CD4-positive, alpha-beta T cell treated with Interleukin-6 for 4 hours (primary cell): Measurements from ENCODE around the gene CARNS1.
"Not testable (repeated sequence)": the region's sequence is repeated elsewhere in the genome, so short reads cannot be mapped to it uniquely, and the experiment has no call there.

Experiments
- DNase-seq: peaks from one replicate; pipeline ENCODE4 v3.0.0-alpha.2; 2020; ENCODE audit warnings: mixed read lengths

The CARNS1 gene

GRCh38 chr11:67397536-67397935 is 17.9 kb upstream of the CARNS1 start:
- DNase-seq: no peak

GRCh38 chr11:67397986-67398660 is 17.4 kb upstream of the CARNS1 start:
- no peak for DNase-seq

DNA sequence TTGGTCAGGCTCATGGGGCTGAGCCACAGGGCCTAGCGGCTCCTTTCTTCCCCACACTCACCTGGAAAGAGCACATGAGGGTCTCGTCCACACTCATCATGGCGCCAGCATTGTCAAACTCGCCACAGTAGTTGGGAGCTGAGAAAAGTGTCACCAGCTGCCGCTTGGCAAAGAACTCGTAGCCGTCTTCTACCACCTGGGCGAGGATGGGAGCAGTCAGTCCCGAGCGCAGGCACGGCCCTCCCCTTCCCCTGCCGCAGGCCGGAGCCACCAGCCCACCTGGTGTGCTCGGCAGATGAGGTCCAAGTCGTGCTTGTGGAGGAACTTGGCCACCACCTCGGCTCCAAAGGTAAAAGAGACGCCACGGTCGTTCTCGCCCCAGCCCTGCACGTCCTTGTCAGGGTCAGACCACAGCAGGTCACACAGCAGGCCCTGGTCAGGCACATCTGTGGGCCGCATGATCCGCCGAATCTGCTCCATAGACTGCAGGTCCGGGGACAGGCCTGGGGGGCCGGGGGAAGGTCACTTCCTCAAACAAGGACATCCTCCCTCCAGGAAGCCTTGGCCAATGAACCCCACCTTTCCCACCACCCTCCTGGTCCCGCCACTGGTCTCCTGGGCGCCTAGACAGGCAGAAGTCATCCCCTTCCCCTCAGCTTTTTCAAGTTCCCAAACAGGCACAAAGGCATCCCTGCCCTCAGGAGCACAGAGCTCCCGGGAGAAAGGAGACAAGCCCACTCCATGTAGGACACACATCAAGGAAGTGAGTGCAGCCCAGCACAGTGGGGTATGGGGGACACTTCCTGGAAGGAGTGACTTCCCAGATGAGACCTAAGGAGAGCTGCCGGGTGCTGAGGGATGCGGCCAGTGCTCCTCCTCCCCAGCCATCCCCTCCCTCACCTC is 16.6 kb upstream of the CARNS1 start:
- DNase-seq: no peak

DNA sequence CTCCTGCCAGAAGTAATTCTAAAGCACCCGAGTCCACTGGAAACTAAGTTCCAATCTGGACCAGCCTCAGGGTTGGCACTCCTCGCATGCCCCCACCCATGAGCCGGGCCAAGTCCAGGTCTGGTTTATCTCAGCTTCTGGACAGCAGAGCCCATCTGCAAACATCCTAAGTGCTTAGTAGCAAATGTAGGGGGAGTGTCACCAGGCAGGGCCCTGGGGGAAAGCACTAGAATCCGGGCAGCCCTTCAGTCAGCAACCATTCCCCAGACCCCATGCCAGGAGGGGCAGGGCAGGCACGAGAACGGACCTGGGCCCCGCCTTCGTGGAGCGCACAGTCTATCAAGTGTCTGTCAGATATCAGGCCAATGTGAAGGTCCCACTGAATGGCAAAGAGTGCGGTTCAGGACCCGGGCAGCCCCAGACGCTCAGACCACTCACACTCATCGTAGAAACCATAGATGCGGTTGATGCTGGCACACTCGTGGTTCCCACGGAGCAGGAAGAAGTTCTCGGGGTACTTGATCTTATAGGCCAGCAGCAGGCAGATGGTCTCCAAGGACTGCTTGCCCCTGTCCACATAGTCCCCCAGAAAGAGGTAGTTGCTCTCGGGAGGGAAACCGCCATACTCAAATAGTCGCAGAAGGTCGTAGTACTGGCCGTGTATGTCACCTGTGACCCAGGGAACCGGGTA is 15.1 kb upstream of the CARNS1 start:
- no peak for DNase-seq

GRCh38 chr11:67400942-67401494 is 14.5 kb upstream of the CARNS1 start:
- no peak for DNase-seq

- DNase-seq: peak; percentile 91
Observed at GRCh38 chr11:67401495-67402191, 13.8 kb upstream of the CARNS1 start, which contains the start of gene PPP1CA. Gene PPP1CA, minus strand, starts transcription at chr11:67401858. Its CDS starts 76 bp downstream, at chr11:67401782.

DNA sequence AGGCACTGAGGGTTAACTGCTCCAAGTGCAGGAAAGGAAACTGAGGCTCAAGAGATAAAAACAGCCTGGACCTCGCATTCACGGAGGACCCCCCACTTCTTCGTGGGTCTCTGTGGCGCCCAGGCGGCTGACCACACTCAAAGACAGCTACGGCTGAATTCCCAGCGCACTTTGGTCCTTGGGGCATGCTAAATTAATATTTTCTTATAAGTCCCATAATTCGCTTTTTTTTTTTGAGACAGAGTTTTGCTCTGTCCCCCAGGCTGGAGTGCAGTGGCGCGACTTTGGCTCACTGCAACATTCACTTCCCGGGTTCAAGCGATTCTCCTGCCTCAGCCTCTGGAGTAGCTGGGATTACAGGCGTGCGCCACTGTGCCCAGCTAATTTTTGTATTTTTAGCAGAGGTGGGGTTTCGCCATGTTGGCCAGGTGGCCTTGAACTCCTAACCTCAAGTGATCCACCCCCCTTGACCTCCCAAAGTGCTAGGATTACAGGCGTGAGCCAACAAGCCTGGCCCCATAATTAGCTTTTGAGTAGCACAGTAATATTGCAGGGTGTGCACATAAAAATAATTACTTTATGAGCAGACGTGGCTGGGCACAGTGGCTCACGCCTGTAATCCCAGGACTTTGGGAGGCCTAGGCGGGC is 13.2 kb upstream of the CARNS1 start:
- not testable (repeated sequence) for DNase-seq

DNA sequence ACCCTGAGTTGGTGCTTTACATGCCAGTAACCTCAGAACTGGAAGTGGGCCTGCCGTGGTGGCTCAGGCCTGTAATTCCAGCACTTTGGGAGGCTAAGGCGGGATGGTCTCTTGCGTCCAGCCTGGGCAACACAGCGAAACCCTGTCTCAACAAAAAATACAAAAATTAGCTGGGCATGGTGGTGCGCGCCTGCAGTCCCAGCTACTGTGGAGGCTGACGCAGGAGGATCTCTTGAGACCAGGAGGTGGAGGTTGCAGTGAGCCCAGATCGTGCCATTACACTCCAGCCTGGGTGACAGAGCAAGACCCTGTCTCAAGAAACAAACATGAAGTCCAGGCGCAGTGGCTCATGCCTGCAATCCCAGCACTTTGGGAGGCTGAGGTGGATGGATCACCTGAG is 12.4 kb upstream of the CARNS1 start:
- not testable (repeated sequence) for DNase-seq

DNA sequence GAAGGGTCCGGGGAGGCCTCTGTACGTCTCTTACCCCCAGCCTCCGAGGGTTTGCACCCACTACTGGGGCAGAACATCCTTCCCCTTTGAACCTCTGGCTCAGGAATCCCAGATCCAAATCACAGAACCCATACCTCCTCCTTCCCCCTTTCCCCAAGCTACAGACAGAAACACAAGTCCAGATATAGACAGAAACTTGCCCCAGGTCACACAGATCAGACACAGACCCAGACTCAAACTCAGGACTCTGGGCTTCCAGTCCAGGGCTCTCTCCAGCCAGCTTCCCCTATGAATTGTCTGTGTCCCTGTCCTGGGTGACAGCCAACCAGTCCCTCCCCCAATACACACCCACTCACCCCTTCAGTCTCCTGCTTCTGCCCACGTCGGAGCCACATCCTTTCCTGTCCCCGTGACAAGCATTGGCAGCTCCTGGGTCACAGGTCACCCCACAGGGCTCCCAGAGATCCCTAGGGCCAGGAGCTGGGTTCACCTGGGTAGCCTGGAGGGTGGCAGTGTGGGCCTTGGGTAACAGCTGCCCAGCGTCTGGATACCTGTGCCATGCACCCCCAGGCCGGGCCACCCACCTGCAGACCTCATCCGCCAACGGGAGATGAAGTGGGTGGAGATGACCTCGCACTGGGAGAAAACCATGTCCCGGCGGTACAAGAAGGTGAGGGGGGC is 10.8 kb upstream of the CARNS1 start:
- peak; percentile 76 for DNase-seq

DNA sequence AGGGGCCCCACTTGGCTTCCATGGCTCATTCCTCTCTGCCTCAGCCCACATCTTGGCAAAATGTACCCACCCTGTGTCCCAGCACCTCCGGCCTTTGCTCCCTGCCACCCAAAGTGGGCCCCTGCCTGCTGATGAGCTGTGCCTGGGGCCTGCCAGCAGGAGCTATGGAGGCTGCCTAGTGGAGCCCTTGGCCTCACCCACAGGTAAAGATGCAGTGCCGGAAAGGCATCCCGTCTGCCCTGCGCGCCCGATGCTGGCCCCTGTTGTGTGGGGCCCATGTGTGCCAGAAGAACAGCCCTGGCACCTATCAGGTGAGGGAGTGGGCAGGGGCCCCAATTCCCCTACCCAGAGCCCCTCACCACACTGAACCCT is 10.3 kb upstream of the CARNS1 start:
- DNase-seq: peak; percentile 51

GRCh38 chr11:67405688-67406339 is 9.7 kb upstream of the CARNS1 start:
- no peak for DNase-seq

DNA sequence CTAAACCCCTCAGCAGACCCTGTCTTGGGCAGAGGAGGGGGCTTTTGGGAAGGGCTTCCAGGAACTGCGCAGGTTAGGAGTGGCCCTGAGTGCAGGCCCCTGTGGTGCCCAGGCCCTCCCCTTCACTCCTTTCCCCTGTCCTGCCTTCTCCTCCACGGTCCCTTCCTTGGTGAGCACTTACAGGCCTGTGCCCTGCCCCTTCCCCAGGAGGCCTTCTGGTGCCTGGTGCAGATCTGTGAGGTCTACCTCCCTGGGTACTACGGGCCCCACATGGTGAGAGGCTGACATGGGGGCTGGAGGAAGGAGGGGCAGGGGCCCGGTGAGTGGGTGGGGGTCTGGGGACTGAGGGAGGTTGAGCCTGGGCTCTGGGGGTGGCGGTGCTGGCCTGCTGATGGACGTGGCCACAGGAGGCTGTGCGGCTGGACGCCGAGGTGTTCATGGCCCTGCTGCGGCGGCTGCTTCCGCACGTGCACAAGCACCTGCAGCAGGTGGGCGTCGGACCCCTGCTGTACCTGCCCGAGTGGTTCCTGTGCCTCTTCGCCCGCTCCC is 9.0 kb upstream of the CARNS1 start:
- no peak for DNase-seq

DNA sequence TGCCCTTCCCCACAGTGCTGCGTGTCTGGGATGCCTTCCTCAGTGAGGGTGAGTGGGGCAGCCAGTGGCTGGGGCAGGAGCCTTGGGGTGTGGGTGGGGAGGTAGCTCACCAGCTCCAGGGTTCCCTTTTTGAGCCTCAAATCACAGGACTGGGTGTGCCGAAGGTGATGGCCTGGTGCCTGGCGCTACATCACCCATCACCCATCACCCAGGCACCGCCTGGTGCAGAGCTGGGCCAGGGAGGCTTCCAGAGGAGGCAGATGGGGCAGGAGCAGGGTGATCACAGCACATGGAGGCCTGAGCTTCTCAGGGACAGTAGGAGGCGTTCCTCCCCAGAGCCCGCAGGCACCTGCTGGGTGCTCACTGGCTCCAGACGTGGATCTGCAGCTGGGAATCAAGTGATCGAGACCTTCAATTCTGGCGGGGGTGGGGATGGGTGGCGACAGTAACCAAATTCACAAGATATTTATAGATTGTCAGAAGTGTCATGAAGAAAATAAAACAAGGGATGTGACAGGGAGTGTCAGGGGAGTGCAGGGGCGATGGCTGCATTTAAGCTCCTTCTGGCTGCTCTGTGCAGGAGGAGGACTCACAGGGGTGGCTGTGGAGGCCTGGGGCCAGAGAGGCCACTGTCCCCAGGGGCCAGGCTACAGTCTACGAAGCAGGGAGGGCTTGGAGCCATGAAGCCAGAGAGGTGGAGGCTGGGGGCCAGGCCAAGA is 8.3 kb upstream of the CARNS1 start:
- DNase-seq: peak; percentile 54

- DNase-seq: no peak
Observed at GRCh38 chr11:67407688-67408163, 7.8 kb upstream of the CARNS1 start.

DNA sequence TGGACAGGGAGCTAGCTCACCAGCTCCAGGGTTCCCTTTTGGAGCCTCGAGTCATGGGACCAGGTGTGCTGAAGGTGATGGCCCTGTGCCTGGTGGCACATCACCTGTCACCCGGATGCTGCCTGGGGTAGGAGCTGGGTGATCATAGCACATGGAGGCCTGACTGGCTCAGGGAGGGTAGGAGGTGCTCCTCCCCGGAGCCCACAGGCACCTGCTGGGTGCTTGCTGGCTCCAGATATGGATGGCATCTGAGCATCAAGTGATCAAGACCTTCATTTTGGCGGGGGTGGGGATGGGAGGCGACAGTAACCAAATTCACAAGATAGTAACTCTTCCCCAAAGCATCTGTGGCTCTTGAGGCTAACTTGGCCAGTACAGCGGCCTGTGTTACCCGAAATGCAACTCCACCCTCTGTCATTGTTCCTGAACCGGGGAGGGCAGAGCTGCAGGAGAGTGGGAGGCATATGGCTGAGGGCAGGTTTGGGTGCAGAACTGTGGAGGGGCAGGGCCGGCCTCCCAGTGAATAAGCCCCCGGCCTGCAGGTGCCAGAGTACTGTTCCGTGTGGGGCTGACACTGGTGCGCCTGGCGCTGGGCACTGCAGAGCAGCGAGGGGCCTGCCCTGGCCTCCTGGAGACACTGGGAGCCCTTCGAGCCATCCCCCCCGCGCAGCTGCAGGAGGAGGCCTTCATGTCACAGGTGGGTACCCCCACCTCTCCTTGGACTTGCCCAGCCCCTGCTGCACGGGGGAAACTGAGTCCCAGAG is 6.9 kb upstream of the CARNS1 start:
- peak; percentile 53 for DNase-seq

- peak; percentile 85 for DNase-seq
Observed at GRCh38 chr11:67409261-67409666, 6.2 kb upstream of the CARNS1 start.

- DNase-seq: no peak
Observed at GRCh38 chr11:67409781-67410368, 5.6 kb upstream of the CARNS1 start.

DNA sequence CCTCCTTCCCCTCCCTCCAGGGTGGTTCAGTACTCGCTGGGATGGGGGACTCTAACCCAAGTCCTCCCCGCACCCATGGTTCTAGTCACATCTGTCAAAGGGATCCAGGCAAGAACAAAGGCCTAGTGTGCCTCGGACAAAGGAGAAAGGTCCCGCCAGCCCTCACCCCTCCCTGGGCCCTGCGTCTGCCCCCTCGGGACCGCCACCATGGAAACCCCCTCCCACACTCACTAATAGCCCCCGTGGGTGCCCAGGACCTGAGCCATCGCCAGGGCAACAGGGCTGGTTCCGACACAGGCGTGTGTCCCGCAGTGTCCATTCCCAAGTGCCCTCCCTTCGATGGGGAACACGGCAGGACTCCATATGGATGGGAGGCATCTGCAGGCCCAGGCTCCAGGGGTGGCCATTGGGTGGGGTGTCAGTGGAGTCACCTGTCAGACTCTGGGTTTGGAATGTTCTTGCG is 5.1 kb upstream of the CARNS1 start:
- no peak for DNase-seq
